Fibroblast of the aortic adventitia (primary cell): ENCODE measurements around the gene IL6ST. TPM values are rescaled to one million over a fixed set of nuclear protein-coding genes. Genes with fewer than 3 reads are reported as not detected.
"Not testable (repeated sequence)": the region's sequence is repeated elsewhere in the genome, so short reads cannot be mapped to it uniquely, and the experiment has no call there.

Experiments
- DNase-seq: peaks from one replicate; pipeline ENCODE4 v3.0.0-alpha.2; 2010; ENCODE audit warnings: low read depth
- H3K4me3 ChIP-seq: 2 replicates; pipeline ENCODE4 v1.5.1; 2011; ENCODE audit warnings: low read depth, mild to moderate bottlenecking, control low read depth, low read length, moderate library complexity
- total RNA-seq: library from RNA; depleted of rRNA; stranded (reverse); fragments of >200 nt; gene quantifications from 2 replicates; pipeline ENCODE4 v1.2.3, GENCODE V29; 2012; ENCODE audit warnings: low replicate concordance
- TF ChIP-seq, protein P1 (sequence below): IDR thresholded peaks from 2 replicates; pipeline ENCODE4 v1.5.1; 2011; ENCODE audit warnings: mild to moderate bottlenecking, low read length, control low read depth, inconsistent platforms; ENCODE audit not compliant: insufficient read depth

The IL6ST gene
- total RNA-seq, 1 donor: 1,116 TPM

DNA sequence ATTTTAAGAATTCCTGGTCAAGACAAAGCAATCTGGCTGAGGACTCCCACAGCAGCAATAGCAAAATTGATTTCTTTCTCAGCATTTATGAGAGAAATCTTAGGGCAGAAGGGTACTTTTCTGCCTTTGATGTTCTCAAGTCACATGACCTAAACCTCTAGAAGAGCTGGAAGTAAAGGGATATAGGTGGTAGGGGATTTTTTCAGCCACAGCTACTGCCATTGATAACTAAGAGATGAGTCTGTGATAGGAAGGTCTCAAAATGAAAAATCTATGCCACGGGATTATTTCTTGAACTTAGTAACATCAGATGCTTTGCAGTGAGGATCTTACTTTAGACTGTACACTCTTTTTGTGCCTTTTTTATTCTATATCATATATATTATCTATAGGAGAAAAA lies 35.6 kb downstream of the IL6ST start:
- TF ChIP-seq, protein P1, sequence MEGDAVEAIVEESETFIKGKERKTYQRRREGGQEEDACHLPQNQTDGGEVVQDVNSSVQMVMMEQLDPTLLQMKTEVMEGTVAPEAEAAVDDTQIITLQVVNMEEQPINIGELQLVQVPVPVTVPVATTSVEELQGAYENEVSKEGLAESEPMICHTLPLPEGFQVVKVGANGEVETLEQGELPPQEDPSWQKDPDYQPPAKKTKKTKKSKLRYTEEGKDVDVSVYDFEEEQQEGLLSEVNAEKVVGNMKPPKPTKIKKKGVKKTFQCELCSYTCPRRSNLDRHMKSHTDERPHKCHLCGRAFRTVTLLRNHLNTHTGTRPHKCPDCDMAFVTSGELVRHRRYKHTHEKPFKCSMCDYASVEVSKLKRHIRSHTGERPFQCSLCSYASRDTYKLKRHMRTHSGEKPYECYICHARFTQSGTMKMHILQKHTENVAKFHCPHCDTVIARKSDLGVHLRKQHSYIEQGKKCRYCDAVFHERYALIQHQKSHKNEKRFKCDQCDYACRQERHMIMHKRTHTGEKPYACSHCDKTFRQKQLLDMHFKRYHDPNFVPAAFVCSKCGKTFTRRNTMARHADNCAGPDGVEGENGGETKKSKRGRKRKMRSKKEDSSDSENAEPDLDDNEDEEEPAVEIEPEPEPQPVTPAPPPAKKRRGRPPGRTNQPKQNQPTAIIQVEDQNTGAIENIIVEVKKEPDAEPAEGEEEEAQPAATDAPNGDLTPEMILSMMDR: no peak
- no peak for DNase-seq
- no peak overlapping the region for H3K4me3 ChIP-seq

DNA sequence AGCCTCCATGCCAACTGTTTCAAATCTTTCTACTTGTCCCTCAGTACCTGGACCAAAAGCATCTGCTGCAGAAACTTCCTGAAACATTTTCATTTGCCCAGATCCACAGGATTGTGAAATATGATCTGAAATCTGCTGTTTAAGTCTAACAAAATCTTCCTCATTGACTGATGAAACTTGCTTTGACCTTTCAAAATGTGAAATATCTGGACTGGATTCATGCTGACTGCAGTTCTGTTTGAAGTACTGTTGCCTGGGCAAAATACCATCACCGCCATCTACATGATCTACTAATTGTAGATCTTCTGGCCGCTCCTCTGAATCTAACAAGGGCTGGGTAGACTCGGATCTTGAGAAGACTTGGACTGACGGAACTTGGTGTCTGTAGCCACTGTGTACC lies 53.6 kb downstream of the IL6ST start:
- DNase-seq, H3K4me3 ChIP-seq: not testable (repeated sequence)

DNA sequence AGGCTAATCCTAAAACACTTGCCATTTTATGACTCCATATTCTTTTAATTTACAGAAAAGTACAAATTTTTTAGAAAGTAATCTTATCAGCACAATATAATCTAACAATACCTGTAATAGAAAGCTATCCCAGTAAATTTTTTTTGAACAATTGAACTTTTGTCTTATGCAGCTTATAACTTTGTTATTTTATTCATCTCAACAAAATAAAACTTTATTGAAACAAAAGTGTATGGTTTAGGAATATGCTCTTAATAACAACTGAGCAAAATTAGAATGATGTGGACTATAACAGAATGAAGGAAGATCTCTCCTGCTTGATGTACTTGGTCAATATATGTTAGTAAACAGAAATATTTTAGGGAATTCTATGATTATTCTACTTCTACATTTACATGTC lies 57.2 kb downstream of the IL6ST start:
- H3K4me3 ChIP-seq, DNase-seq: not testable (repeated sequence)

DNA sequence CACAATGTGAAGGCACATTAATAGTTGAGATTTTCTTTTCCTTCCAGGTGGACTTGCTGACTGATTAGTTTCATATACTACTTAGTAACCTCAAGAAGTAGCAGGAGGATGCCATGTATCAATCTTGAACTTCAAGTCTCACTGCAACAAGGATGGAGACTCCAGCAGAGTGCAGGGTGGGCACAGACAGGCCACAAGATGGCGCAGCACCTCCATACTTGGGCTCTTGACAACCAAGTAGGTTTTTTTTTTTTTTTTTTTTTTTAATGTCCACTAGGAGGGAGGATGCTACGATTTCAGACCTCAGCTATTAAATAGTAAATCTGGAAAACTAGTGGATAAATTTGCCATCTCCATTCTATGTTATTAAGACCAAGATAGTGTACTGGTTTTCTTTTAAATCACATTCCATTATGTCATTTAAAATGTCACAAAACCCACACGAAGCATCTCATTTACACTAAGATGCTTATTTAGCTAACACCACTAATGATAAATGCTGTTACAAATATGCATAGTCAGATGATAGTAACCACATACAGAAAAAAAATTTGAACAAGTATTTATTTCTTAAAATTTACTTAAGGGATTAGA lies 58.6 kb downstream of the IL6ST start:
- TF ChIP-seq, protein P1: peak; percentile 93
- no peak overlapping the region for H3K4me3 ChIP-seq
- DNase-seq: peak; percentile 89

DNA sequence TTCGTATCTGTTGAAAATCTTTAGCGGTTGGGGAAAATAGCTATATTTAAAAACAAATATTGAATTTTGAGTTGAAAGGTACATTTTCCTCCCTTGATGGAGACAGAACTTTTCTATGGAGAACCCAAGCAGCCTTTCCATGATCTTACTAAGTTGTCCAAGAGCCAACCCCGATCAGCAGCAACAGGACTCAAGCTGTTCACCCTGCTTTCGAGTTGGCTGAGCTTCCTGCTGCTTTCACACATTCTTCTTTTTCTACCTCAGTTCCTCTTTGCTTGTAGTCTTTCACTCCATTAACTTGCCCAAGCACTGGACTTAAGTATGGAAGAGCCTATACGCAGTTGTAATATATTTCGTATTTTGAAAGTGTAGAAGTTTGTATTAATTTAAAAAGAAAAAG lies 59.4 kb downstream of the IL6ST start:
- TF ChIP-seq, protein P1: no peak
- DNase-seq: peak; percentile 28
- no peak overlapping the region for H3K4me3 ChIP-seq

DNA sequence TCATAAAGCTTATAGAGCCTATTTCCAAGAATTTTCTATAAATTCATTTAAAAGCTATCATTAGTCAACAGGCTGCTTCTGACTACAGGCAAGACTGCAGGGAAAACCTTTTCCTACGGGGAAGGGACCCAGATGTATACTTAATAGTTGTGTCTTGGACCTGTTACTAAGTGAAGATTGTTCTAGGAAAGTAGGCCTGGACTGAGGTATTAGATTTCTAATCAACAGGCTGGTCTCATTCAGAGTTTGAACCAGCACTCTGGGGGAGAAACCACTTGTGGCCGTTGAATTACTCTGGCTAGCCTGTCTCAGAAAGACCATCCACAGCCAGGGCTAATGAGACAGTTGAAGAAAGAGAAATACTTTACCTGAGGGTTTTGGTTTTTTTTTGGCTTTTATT lies 60.0 kb downstream of the IL6ST start:
- DNase-seq: no peak
- TF ChIP-seq, protein P1: no peak

DNA sequence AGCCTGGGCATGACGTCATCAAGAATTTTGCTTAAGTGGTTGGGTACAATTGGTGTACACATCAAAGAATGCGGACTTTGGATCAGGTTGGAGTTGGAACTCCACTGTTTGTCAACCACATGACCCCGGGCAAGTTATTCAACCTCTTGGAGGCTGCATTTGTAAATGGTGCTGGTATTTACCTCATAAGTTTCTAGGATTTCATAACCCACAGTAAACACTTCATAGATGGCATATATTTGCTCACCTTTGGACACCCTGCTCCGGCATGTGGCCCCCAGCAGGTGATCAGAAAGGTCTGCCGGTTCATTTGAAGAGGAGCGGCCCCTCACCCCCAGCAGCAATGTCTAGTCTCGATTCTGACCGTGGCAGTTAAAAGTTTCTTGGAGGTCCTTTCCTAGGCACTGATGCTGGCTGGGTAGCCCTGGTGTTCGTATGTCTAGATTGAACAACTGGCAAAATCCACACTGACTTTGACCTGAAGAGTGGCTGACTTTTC lies 60.6 kb downstream of the IL6ST start:
- TF ChIP-seq, protein P1: no peak
- H3K4me3 ChIP-seq: no peak overlapping the region
- DNase-seq: no peak

More for the DNA sequence above, 60.0 kb downstream of the IL6ST start:
- H3K4me3 ChIP-seq: no peak overlapping the region

DNA sequence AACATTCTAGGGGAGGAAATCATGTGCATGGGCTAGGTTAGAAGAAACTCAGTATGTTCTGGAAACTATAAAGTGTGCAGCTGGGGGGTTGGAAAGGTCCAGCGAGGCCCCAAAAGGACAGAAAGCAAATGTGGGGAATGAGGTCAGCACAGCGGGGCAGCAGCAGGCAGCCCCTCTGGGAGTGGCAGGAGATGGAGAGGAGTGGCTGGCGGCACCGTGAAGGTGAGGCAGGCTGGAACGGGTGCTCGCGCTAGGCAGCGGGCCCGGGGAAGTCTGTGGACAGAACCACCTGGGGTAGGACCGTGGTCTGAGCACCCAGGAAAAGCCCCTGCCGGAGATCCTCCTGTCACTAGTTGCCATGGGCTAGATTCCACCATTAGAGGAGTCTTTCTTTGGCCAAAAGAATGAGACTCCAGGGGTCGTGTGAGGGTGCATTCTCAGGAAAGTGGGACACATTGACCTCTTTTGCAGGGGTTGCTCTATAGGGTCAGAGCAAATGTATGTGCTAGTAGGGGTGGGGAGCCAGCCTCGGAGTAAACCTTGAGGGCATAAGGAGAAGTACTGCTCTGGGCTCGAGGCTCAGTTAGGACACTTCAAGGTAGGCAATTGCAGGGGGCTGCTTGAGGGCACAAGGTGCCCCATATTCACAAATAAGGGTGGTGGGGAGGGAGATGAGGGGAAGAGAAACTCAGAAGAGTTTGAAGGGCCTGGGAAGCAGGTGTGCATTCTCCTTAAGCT lies 61.2 kb downstream of the IL6ST start:
- no peak for DNase-seq
- no peak overlapping the region for H3K4me3 ChIP-seq
- TF ChIP-seq, protein P1: no peak
